ENCODE data around the gene RAB15. TPM values are rescaled to one million over a fixed set of nuclear protein-coding genes. Genes with fewer than 3 reads are reported as not detected.
A peak's percentile ranks its signal among the peaks of the same experiment; 100 is the strongest.

Gene RAB15
- total and polyA plus RNA-seq, 11 donors, result 12.0 to 70.4 (median 22.5) TPM

GRCh38 chr14:64983439-64984310, 11.5 kb upstream of the RAB15 start:
- Histone ChIP-seq H3K9me3 (no peaks in the 10 kb centered on the region), H3K4me3 (peak overlapping the region in 4 of 12 donors; percentile 0 to 41 (median 15)), H3K27ac (no peak overlapping the region), H3K4me1 (peaks cover 0 to 25% (median 14%) of the 10 kb centered on the region in 12 donors), H3K36me3 (no peaks in the 10 kb centered on the region), H3K27me3 (no peaks in the 10 kb centered on the region)
- TF ChIP-seq POLR2A (IDR thresholded peaks at IDR 0.05) (no peak), CTCF (IDR thresholded peaks at IDR 0.05) (peak; percentile 52 to 86 (median 66))
- ATAC-seq, result no peak
- intact Hi-C loops (cut with DNase I), result loop anchor here in 8 of 10 donors (1.0 to 10.0 kb wide), 10 partner anchors 69 to 841 kb away; partner anchors contain the start of gene CHURC1 (in 4 of the 8)
- DNase-seq, result no peak
- 6 to 9% (median 7%) methylated on average over 15 of the region's 15 CpGs for WGBS, 4 donors

- Histone ChIP-seq H3K27me3 (no peaks in the 10 kb centered on the region), H3K4me1 (peaks cover 0 to 8% (median 0%) of the 10 kb centered on the region in 12 donors), H3K27ac (no peak overlapping the region), H3K9me3 (no peaks in the 10 kb centered on the region), H3K4me3 (no peak overlapping the region), H3K36me3 (no peaks in the 10 kb centered on the region)
- TF ChIP-seq CTCF (IDR thresholded peaks at IDR 0.05) (no peak), POLR2A (IDR thresholded peaks at IDR 0.05) (no peak)
- ATAC-seq, result no peak
- intact Hi-C loops (cut with DNase I), result loop anchor here in 8 of 10 donors (5.0 to 10.0 kb wide), 8 partner anchors 65 to 845 kb away; partner anchors contain the start of gene CHURC1 (in 4 of the 8)
- 74 to 90% (median 80%) methylated on average over 5 of the region's 5 CpGs for WGBS, 4 donors
- no peak for DNase-seq
Observed at GRCh38 chr14:64979336-64980074, 7.4 kb upstream of the RAB15 start.

- ATAC-seq (no peak), DNase-seq (no peak)
- intact Hi-C loops (cut with DNase I), result loop anchor here in 1 of 10 donors (10.0 kb wide), 1 partner anchor 170 kb away; no protein-coding TSS in a partner anchor
- no peaks in the 10 kb centered on the region for H3K36me3 ChIP-seq
- H3K9me3 ChIP-seq, result no peaks in the 10 kb centered on the region
- WGBS, 4 donors, result 59 to 66% (median 64%) methylated on average over 8 of the region's 8 CpGs
- peaks cover 0 to 22% (median 9%) of the 10 kb centered on the region in 12 donors for H3K4me1 ChIP-seq
- TF ChIP-seq POLR2A (IDR thresholded peaks at IDR 0.05), result no peak
- TF ChIP-seq CTCF (IDR thresholded peaks at IDR 0.05), result no peak
- no peak overlapping the region for H3K27ac ChIP-seq
- H3K4me3 ChIP-seq, result no peak overlapping the region
- no peaks in the 10 kb centered on the region for H3K27me3 ChIP-seq
Observed at GRCh38 chr14:64974563-64974962, 2.4 kb upstream of the RAB15 start.

GRCh38 chr14:64973826-64974225, 1.7 kb upstream of the RAB15 start:
- WGBS, 4 donors, result 94 to 97% (median 96%) methylated on average over 9 of the region's 9 CpGs
- no peak overlapping the region for H3K4me3 ChIP-seq
- no peaks in the 10 kb centered on the region for H3K9me3 ChIP-seq
- DNase-seq (no peak), ATAC-seq (no peak)
- H3K27ac ChIP-seq, result no peak overlapping the region
- intact Hi-C loops (cut with DNase I), result loop anchor here in 1 of 10 donors (10.0 kb wide), 1 partner anchor 169 kb away; no protein-coding TSS in a partner anchor
- H3K36me3 ChIP-seq, result no peaks in the 10 kb centered on the region
- TF ChIP-seq POLR2A (IDR thresholded peaks at IDR 0.05) (no peak), CTCF (IDR thresholded peaks at IDR 0.05) (no peak)
- peaks cover 0 to 22% (median 9%) of the 10 kb centered on the region in 12 donors for H3K4me1 ChIP-seq
- H3K27me3 ChIP-seq, result no peaks in the 10 kb centered on the region
